Colonic mucosa (tissue), 4 donors: ENCODE measurements around the gene ZFPL1. TPM values are rescaled to one million over a fixed set of nuclear protein-coding genes. Genes with fewer than 3 reads are reported as not detected.

Experiments
- DNase-seq: peaks from one replicate; pipeline ENCODE4 v3.0.0-alpha.2; 2020
- H3K27ac ChIP-seq: fragments of 200-600 bp; one replicate; pipeline ENCODE4 v1.8.0; 2021
- H3K27me3 ChIP-seq: fragments of 200-600 bp; one replicate; pipeline ENCODE4 v1.8.0; 2021
- H3K36me3 ChIP-seq: fragments of 200-600 bp; one replicate; pipeline ENCODE4 v1.8.0; 2021
- H3K4me1 ChIP-seq: fragments of 200-600 bp; one replicate; pipeline ENCODE4 v1.8.0; 2021; ENCODE audit warnings: mild to moderate bottlenecking
- H3K4me3 ChIP-seq: fragments of 200-600 bp; one replicate; pipeline ENCODE4 v1.8.0; 2021
- H3K9ac ChIP-seq, 2 donors: one replicate each; pipeline ENCODE4 v1.7.0; 2013; ENCODE audit warnings: control low read depth in 2 of 2, low read depth in 2 of 2, low read length in 2 of 2
- H3K9me3 ChIP-seq: fragments of 200-600 bp; one replicate; pipeline ENCODE4 v1.8.0; 2021
- intact Hi-C: fragments of 100-400 bp; cut with DNase I; formaldehyde crosslinking; loops from one replicate; pipeline ENCODE4 v1.14.1; 2022
- total RNA-seq, 2 donors: library from RNA; stranded (reverse); fragmentation: NEBNext Ultra II Directional in 1 of 2; extraction: Animal tissue kit (Norgen Biotek cat#: 25700) in 1 of 2; gene quantifications; one replicate each; pipeline ENCODE4 v1.2.1, GENCODE V29; 2021
- TF ChIP-seq, protein P1 (sequence below): fragments of 200-600 bp; IDR thresholded peaks from one replicate; pipeline ENCODE4 v1.8.0; 2022; ENCODE audit warnings: antibody characterized with exemption, mild to moderate bottlenecking
- donor health status: healthy.
- donor health status: DM: no; HTN: no; CAD: no.
- donor health status: DM: no; HTN: no; CAD: no.

The ZFPL1 gene
- total RNA-seq, 2 donors from 2014 or later: 43.2 to 54.3 TPM

- intact Hi-C loops: no loop called here
- TF ChIP-seq, protein P1, sequence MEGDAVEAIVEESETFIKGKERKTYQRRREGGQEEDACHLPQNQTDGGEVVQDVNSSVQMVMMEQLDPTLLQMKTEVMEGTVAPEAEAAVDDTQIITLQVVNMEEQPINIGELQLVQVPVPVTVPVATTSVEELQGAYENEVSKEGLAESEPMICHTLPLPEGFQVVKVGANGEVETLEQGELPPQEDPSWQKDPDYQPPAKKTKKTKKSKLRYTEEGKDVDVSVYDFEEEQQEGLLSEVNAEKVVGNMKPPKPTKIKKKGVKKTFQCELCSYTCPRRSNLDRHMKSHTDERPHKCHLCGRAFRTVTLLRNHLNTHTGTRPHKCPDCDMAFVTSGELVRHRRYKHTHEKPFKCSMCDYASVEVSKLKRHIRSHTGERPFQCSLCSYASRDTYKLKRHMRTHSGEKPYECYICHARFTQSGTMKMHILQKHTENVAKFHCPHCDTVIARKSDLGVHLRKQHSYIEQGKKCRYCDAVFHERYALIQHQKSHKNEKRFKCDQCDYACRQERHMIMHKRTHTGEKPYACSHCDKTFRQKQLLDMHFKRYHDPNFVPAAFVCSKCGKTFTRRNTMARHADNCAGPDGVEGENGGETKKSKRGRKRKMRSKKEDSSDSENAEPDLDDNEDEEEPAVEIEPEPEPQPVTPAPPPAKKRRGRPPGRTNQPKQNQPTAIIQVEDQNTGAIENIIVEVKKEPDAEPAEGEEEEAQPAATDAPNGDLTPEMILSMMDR: no peak
Measured at GRCh38 chr11:65132988-65133700, 49.1 kb downstream of the ZFPL1 start.

GRCh38 chr11:65133724-65134123, 49.7 kb downstream of the ZFPL1 start:
- peaks cover 15% of the 10 kb centered on the region for H3K4me1 ChIP-seq
- intact Hi-C loops: no loop called here
- TF ChIP-seq, protein P1: no peak
- H3K4me3 ChIP-seq: peak overlapping the region; percentile 86
- H3K9me3 ChIP-seq: no peaks in the 10 kb centered on the region
- H3K27me3 ChIP-seq: no peaks in the 10 kb centered on the region
- peaks cover 27% of the 10 kb centered on the region for H3K36me3 ChIP-seq
- no peak for DNase-seq
- peak overlapping the region; percentile 96 to 98 for H3K9ac ChIP-seq
- peak overlapping the region; percentile 94 for H3K27ac ChIP-seq

More at GRCh38 chr11:65132988-65133700, 49.1 kb downstream of the ZFPL1 start:
- peak overlapping the region; percentile 86 for H3K4me3 ChIP-seq
- peaks cover 33% of the 10 kb centered on the region for H3K36me3 ChIP-seq
- H3K27me3 ChIP-seq: no peaks in the 10 kb centered on the region
- DNase-seq: peak; percentile 94
- H3K9ac ChIP-seq: peak overlapping the region; percentile 96 to 98
- H3K9me3 ChIP-seq: no peaks in the 10 kb centered on the region
- peak overlapping the region; percentile 94 for H3K27ac ChIP-seq
- H3K4me1 ChIP-seq: peaks cover 15% of the 10 kb centered on the region

- Histone ChIP-seq H3K9ac (peak within 1 kb of the TSS; percentile 96 to 98), H3K27ac (peak within 1 kb of the TSS; percentile 94), H3K36me3 (peaks cover 20% of the 10 kb centered on the region), H3K27me3 (no peaks in the 10 kb centered on the region), H3K9me3 (no peaks in the 10 kb centered on the region), H3K4me1 (peaks cover 15% of the 10 kb centered on the region), H3K4me3 (peak within 1 kb of the TSS; percentile 86)
- DNase-seq: peak; percentile 95
- TF ChIP-seq, protein P1: no peak
- intact Hi-C loops: no loop called here
Measured at GRCh38 chr11:65134240-65134951, 50.4 kb downstream of the ZFPL1 start, which contains the start of gene SYVN1. Gene SYVN1, minus strand, starts transcription at chr11:65134519. Its CDS starts 918 bp downstream, at chr11:65133601.

- H3K4me1 ChIP-seq: peaks cover 15% of the 10 kb centered on the region
- peaks cover 14% of the 10 kb centered on the region for H3K36me3 ChIP-seq
- TF ChIP-seq, protein P1: no peak
- H3K27me3 ChIP-seq: no peaks in the 10 kb centered on the region
- no peaks in the 10 kb centered on the region for H3K9me3 ChIP-seq
- intact Hi-C loops: loop anchor here (5.0 kb wide), 1 partner anchor 47 kb away; the partner anchor contains the start of gene CAPN1
- DNase-seq: peak; percentile 96
- peak overlapping the region; percentile 96 to 98 for H3K9ac ChIP-seq
- peak overlapping the region; percentile 94 for H3K27ac ChIP-seq
- H3K4me3 ChIP-seq: peak overlapping the region; percentile 86
Measured at GRCh38 chr11:65134952-65135632, 51.1 kb downstream of the ZFPL1 start.

- TF ChIP-seq, protein P1: no peak
- Histone ChIP-seq H3K9me3 (no peaks in the 10 kb centered on the region), H3K4me3 (peak overlapping the region; percentile 86), H3K9ac (peak overlapping the region; percentile 96 to 98), H3K36me3 (peaks cover 10% of the 10 kb centered on the region), H3K27me3 (no peaks in the 10 kb centered on the region), H3K27ac (peak overlapping the region; percentile 94), H3K4me1 (peaks cover 15% of the 10 kb centered on the region)
- intact Hi-C loops: loop anchor here (5.0 kb wide), 1 partner anchor 47 kb away; the partner anchor contains the start of gene CAPN1
- DNase-seq: no peak
Measured at GRCh38 chr11:65135633-65136145, 51.7 kb downstream of the ZFPL1 start.
